Measurements from ENCODE around the gene MYO18A. TPM values are rescaled to one million over a fixed set of nuclear protein-coding genes. Genes with fewer than 3 reads are reported as not detected.

MYO18A gene
- total RNA-seq, 1 donor from 2014 or later, result 59.5 TPM

GRCh38 chr17:29102046-29102445 is 78.2 kb downstream of the MYO18A start:
- Histone ChIP-seq H3K27ac (no peak overlapping the region), H3K9me3 (no peaks in the 10 kb centered on the region), H3K27me3 (ENCODE audit: low read depth) (no peaks in the 10 kb centered on the region), H3K36me3 (peaks cover 93% of the 10 kb centered on the region), H3K4me3 (no peak overlapping the region), H3K4me1 (no peaks in the 10 kb centered on the region)
- ATAC-seq (no peak), DNase-seq (no peak)
- TF ChIP-seq, protein P1, sequence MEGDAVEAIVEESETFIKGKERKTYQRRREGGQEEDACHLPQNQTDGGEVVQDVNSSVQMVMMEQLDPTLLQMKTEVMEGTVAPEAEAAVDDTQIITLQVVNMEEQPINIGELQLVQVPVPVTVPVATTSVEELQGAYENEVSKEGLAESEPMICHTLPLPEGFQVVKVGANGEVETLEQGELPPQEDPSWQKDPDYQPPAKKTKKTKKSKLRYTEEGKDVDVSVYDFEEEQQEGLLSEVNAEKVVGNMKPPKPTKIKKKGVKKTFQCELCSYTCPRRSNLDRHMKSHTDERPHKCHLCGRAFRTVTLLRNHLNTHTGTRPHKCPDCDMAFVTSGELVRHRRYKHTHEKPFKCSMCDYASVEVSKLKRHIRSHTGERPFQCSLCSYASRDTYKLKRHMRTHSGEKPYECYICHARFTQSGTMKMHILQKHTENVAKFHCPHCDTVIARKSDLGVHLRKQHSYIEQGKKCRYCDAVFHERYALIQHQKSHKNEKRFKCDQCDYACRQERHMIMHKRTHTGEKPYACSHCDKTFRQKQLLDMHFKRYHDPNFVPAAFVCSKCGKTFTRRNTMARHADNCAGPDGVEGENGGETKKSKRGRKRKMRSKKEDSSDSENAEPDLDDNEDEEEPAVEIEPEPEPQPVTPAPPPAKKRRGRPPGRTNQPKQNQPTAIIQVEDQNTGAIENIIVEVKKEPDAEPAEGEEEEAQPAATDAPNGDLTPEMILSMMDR (IDR thresholded peaks at IDR 0.05), result no peak
- intact Hi-C loops (cut with DNase I), result no loop called here

DNA sequence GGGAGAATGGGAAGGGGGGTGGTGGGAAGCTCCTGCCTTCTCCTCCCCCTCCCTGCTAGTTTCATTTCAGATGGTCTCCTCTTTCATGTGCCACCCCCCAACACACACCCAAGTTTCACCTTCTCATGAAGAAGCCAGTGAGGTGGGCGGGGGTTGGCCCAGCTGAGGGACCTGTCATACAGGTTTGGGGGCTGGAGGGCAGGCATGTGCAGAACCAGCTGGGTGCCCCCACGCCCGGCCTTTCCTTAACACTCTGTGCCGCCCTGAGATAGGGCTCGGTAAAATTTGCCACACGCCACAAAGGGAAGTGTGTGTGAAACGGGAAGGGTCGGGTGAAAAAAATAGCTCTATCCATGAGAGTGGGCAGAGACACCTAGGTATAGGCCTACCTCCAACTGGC is 79.9 kb downstream of the MYO18A start:
- TF ChIP-seq, protein P1 (IDR thresholded peaks at IDR 0.05), result no peak
- H3K9me3 ChIP-seq, result no peaks in the 10 kb centered on the region
- ATAC-seq (no peak), DNase-seq (no peak)
- peaks cover 93% of the 10 kb centered on the region for H3K36me3 ChIP-seq
- intact Hi-C loops (cut with DNase I), result no loop called here
- no peaks in the 10 kb centered on the region for H3K4me1 ChIP-seq
- no peak overlapping the region for H3K4me3 ChIP-seq
- no peaks in the 10 kb centered on the region for H3K27me3 ChIP-seq (ENCODE audit: low read depth)
- H3K27ac ChIP-seq, result no peak overlapping the region

DNA sequence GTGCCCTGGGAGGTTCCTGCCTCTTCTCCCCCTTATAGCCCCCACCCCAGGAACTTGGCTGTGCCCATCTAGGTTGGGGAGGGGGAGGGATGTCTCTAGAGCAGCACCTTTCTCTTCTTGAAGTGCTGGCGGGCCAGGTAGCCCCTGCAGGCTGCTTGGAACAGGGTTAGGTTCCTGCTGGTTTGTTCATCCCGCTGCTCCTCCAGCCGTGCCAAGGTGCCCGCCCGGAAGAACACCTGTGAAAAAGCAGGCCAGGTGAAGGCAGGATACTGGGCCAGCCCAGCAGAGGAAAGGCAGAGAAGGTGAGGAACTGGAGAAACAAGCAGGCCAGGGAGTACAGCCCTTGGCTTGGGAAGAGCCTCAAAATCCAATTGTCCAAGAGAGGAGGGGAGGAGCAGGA is 80.7 kb downstream of the MYO18A start:
- H3K9me3 ChIP-seq, result no peaks in the 10 kb centered on the region
- TF ChIP-seq, protein P1 (IDR thresholded peaks at IDR 0.05), result no peak
- H3K4me1 ChIP-seq, result no peaks in the 10 kb centered on the region
- intact Hi-C loops (cut with DNase I), result no loop called here
- DNase-seq (no peak), ATAC-seq (no peak)
- H3K4me3 ChIP-seq, result no peak overlapping the region
- peaks cover 93% of the 10 kb centered on the region for H3K36me3 ChIP-seq
- H3K27me3 ChIP-seq (ENCODE audit: low read depth), result no peaks in the 10 kb centered on the region
- H3K27ac ChIP-seq, result no peak overlapping the region

GRCh38 chr17:29096094-29096493 is 84.1 kb downstream of the MYO18A start:
- Histone ChIP-seq H3K4me1 (no peaks in the 10 kb centered on the region), H3K9me3 (no peaks in the 10 kb centered on the region), H3K4me3 (no peak overlapping the region), H3K27me3 (ENCODE audit: low read depth) (no peaks in the 10 kb centered on the region), H3K27ac (no peak overlapping the region), H3K36me3 (peaks cover 100% of the 10 kb centered on the region)
- TF ChIP-seq, protein P1 (IDR thresholded peaks at IDR 0.05), result no peak
- DNase-seq, result no peak
- intact Hi-C loops (cut with DNase I), result no loop called here
- no peak for ATAC-seq

DNA sequence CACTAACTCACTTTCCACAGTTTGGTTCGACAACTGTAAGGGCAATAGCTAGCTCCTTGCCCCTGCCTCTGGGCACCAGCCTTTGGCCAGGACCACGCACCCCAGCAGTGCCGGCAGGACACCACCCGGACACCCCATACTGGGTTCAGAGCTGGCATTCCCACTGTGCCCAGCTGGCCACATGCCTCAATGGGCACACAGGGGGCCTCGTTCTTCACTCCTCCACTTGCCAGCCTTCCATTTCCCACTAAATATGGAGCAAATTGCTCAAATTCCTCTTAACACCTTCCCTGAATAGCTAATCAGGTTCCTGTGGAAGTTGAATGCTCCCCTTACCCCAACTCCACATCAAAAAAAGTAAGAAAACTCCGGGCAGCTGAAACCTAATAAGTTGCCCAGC is 84.8 kb downstream of the MYO18A start:
- peaks cover 100% of the 10 kb centered on the region for H3K36me3 ChIP-seq
- no peak for DNase-seq
- H3K4me3 ChIP-seq, result no peak overlapping the region
- intact Hi-C loops (cut with DNase I), result no loop called here
- no peak for ATAC-seq
- H3K4me1 ChIP-seq, result no peaks in the 10 kb centered on the region
- TF ChIP-seq, protein P1 (IDR thresholded peaks at IDR 0.05), result no peak
- H3K9me3 ChIP-seq, result no peaks in the 10 kb centered on the region
- no peak overlapping the region for H3K27ac ChIP-seq
- H3K27me3 ChIP-seq (ENCODE audit: low read depth), result no peaks in the 10 kb centered on the region
